A549 (cell line): ENCODE data around the gene CDK14. TPM values are rescaled to one million over a fixed set of nuclear protein-coding genes. Genes with fewer than 3 reads are reported as not detected.
A peak's percentile ranks its signal among the peaks of the same experiment; 100 is the strongest.

Experiments
- ATAC-seq, 2 experiments: fragments of 200-7000 bp in 1 of 2; fragments of >200 bp in 1 of 2; cut with Nextera tagmentation in 1 of 2; cut with Tn5 transposase in 1 of 2; 3 replicates each; pipeline versions ENCODE4 v1.8.0 to v1.9.1; 2018 to 2020; ENCODE audit warnings: mild to moderate bottlenecking in 1 of 2, moderate library complexity in 1 of 2
- CTCF ChIA-PET: fragments of 300-600 bp; sonication (Branson Sonifier 250); formaldehyde crosslinking; extraction: SDS; loops from one replicate; lab custom pipeline; 2021; ENCODE audit warnings: antibody characterized with exemption, inconsistent platforms; lab: Yijun Ruan, JAX
- POLR2A ChIA-PET: fragments of 350-600 bp; formaldehyde crosslinking; extraction: SDS; loops from one replicate; lab custom pipeline; 2021; ENCODE audit warnings: antibody characterized with exemption, inconsistent platforms; lab: Yijun Ruan, JAX
- DNase-seq, 2 experiments: peaks; one replicate each; pipeline versions ENCODE4 v3.0.0 to v3.0.0-alpha.2; 2011 to 2016; ENCODE audit warnings: low read depth in 1 of 2, low spot score in 1 of 2
- FAIRE-seq: peaks from 2 replicates; lab custom pipeline; 2011; peaks lifted over from hg19 to GRCh38; lab: Jason Lieb, UNC
- H3K27ac ChIP-seq, 2 experiments: fragments of >200 bp; sonication (Bioruptor Twin); formaldehyde crosslinking; 3 replicates each; pipeline ENCODE4 v1.5.1; 2016 to 2017
- H3K4me1 ChIP-seq: fragments of >200 bp; sonication (Bioruptor Twin); formaldehyde crosslinking; 3 replicates; pipeline ENCODE4 v1.6.1; 2016
- H3K4me2 ChIP-seq: fragments of >200 bp; sonication (Bioruptor Twin); formaldehyde crosslinking; 3 replicates; pipeline ENCODE4 v1.6.1; 2016
- H3K4me3 ChIP-seq: fragments of >200 bp; sonication (Bioruptor Twin); formaldehyde crosslinking; 3 replicates; pipeline ENCODE4 v1.5.1; 2016
- H3K9me3 ChIP-seq: fragments of >200 bp; sonication (Bioruptor Twin); formaldehyde crosslinking; 3 replicates; pipeline ENCODE4 v1.6.1; 2016
- CBX2 ChIP-seq: fragments of 200-600 bp; sonication (generic); IDR thresholded peaks from 2 replicates; pipeline ENCODE4 v1.6.1; 2016; ENCODE audit warnings: low read depth, mild to moderate bottlenecking, borderline replicate concordance
- CBX8 ChIP-seq: fragments of 200-600 bp; sonication (generic); IDR thresholded peaks from 2 replicates; pipeline ENCODE4 v1.6.1; 2016
- CHD4 ChIP-seq: fragments of 200-600 bp; sonication (generic); IDR thresholded peaks from 2 replicates; pipeline ENCODE4 v1.6.1; 2016; ENCODE audit warnings: antibody characterized with exemption, mild to moderate bottlenecking, borderline replicate concordance
- EHMT2 ChIP-seq: fragments of 200-600 bp; sonication (generic); IDR thresholded peaks from 2 replicates; pipeline ENCODE4 v1.6.1; 2016; ENCODE audit warnings: antibody characterized with exemption, low read depth, mild to moderate bottlenecking, moderate library complexity
- EP300 ChIP-seq, 2 experiments: fragments of >200 bp; sonication (Bioruptor Twin); formaldehyde crosslinking; IDR thresholded peaks; 2 replicates in 1 of 2; 3 replicates in 1 of 2; pipeline ENCODE4 v1.6.1; 2016 to 2017
- FOSB ChIP-seq: fragments of 250-450 bp; sonication (Bioruptor Pico); IDR thresholded peaks from 2 replicates; pipeline ENCODE4 v1.5.0; 2020; ENCODE audit warnings: mild to moderate bottlenecking, moderate library complexity
- FOSL2 ChIP-seq, 2 experiments: fragments of 450-650 bp in 1 of 2; fragments of >200 bp in 1 of 2; sonication (Bioruptor Twin) in 1 of 2; formaldehyde crosslinking; IDR thresholded peaks; 2 replicates each; pipeline versions ENCODE4 v1.5.0 to v1.6.1; 2016 to 2020; ENCODE audit warnings: mild to moderate bottlenecking in 1 of 2, moderate library complexity in 1 of 2
- GATA3 ChIP-seq: IDR thresholded peaks from 2 replicates; pipeline ENCODE4 v1.6.1; 2012; ENCODE audit warnings: borderline replicate concordance
- HDAC2 ChIP-seq: fragments of 200-600 bp; sonication (generic); IDR thresholded peaks from 2 replicates; pipeline ENCODE4 v1.6.1; 2016
- HEYL ChIP-seq: fragments of 250-450 bp; sonication (Bioruptor Pico); IDR thresholded peaks from 2 replicates; pipeline ENCODE4 v1.8.0; 2021; ENCODE audit warnings: mild to moderate bottlenecking, moderate library complexity
- HOXA7 ChIP-seq: fragments of 250-450 bp; sonication (Bioruptor Pico); IDR thresholded peaks from 2 replicates; pipeline ENCODE4 v1.5.0; 2020; ENCODE audit warnings: mild to moderate bottlenecking, moderate library complexity
- HOXB13 ChIP-seq: fragments of 250-450 bp; sonication (Bioruptor Pico); IDR thresholded peaks from 2 replicates; pipeline ENCODE4 v1.5.0; 2020; ENCODE audit warnings: low read depth, mild to moderate bottlenecking, moderate library complexity
- HOXB5 ChIP-seq: fragments of 250-450 bp; sonication (Bioruptor Pico); IDR thresholded peaks from 2 replicates; pipeline ENCODE4 v1.5.0; 2020; ENCODE audit warnings: mild to moderate bottlenecking, moderate library complexity
- JUNB ChIP-seq: fragments of >200 bp; sonication (Bioruptor Twin); formaldehyde crosslinking; IDR thresholded peaks from 2 replicates; pipeline ENCODE4 v1.6.1; 2016
- KDM1A ChIP-seq: fragments of 200-600 bp; sonication (generic); IDR thresholded peaks from 2 replicates; pipeline ENCODE4 v1.6.1; 2016; ENCODE audit warnings: low read depth, mild to moderate bottlenecking
- KDM5A ChIP-seq: fragments of 200-600 bp; sonication (generic); IDR thresholded peaks from 2 replicates; pipeline ENCODE4 v1.6.1; 2016; ENCODE audit warnings: antibody characterized with exemption, mild to moderate bottlenecking
- MAFK ChIP-seq: fragments of 450-650 bp; IDR thresholded peaks from 2 replicates; pipeline ENCODE4 v1.6.1; 2014; ENCODE audit not compliant: partially characterized antibody
- MAZ ChIP-seq: fragments of 150-350 bp; IDR thresholded peaks from 2 replicates; pipeline ENCODE4 v1.6.1; 2014; ENCODE audit warnings: antibody characterized with exemption, low read depth, low read length, borderline replicate concordance
- POLR2A ChIP-seq: IDR thresholded peaks from 2 replicates; pipeline ENCODE4 v1.6.1; 2012; ENCODE audit warnings: mild to moderate bottlenecking, low read length
- RARB ChIP-seq: fragments of 250-450 bp; sonication (Bioruptor Pico); IDR thresholded peaks from 2 replicates; pipeline ENCODE4 v1.8.0; 2021; ENCODE audit warnings: mild to moderate bottlenecking, moderate library complexity
- RFX5 ChIP-seq: fragments of 450-650 bp; IDR thresholded peaks from 2 replicates; pipeline ENCODE4 v1.7.1; 2014; ENCODE audit warnings: antibody characterized with exemption, mild to moderate bottlenecking, moderate library complexity
- SMC3 ChIP-seq: fragments of >200 bp; sonication (Bioruptor Twin); formaldehyde crosslinking; IDR thresholded peaks from 3 replicates; pipeline ENCODE4 v1.6.1; 2018; ENCODE audit warnings: inconsistent platforms
- ZFP36 ChIP-seq: fragments of 450-650 bp; IDR thresholded peaks from 2 replicates; pipeline ENCODE4 v1.6.1; 2014; ENCODE audit warnings: borderline replicate concordance; ENCODE audit not compliant: partially characterized antibody
- WGBS: methylation state at CpG from one replicate; pipeline ENCODE4 v1.1.6; 2017; ENCODE audit errors: missing lambda C conversion rate; 5-methylcytosine and 5-hydroxymethylcytosine counted together
- polyA plus RNA-seq, 4 experiments: library from polyadenylated mRNA; depleted of rRNA in 3 of 4; stranded (reverse); fragments of >200 nt; fragmentation: RNase III in 1 of 4; extraction: RNeasy Plus Mini Kit Qiagen cat#74134 plus additional on column Dnase treatment in 1 of 4; gene quantifications; 2 replicates in 3 of 4; 3 replicates in 1 of 4; pipeline ENCODE4 v1.2.3, GENCODE V29; 2011 to 2017
- TF ChIP-seq, protein P1 (sequence below): fragments of 250-450 bp; sonication (Bioruptor Pico); IDR thresholded peaks from 2 replicates; pipeline ENCODE4 v1.5.0; 2020; ENCODE audit warnings: low read depth, mild to moderate bottlenecking, moderate library complexity
- TF ChIP-seq, protein P2 (sequence below): fragments of 450-650 bp; IDR thresholded peaks from 2 replicates; pipeline ENCODE4 v1.6.1; 2014; ENCODE audit warnings: antibody characterized with exemption
- TF ChIP-seq, protein P3 (sequence below): fragments of 150-350 bp; IDR thresholded peaks from 2 replicates; pipeline ENCODE4 v1.6.1; 2014; ENCODE audit warnings: low read depth, mild to moderate bottlenecking, low read length
- TF ChIP-seq, protein P4 (sequence below): IDR thresholded peaks from 2 replicates; pipeline ENCODE4 v1.6.1; 2012

Gene CDK14
- polyA plus RNA-seq, 2 of the 4 experiments (the other 2 are of a cell fraction): 0.21 to 0.23 TPM

DNA sequence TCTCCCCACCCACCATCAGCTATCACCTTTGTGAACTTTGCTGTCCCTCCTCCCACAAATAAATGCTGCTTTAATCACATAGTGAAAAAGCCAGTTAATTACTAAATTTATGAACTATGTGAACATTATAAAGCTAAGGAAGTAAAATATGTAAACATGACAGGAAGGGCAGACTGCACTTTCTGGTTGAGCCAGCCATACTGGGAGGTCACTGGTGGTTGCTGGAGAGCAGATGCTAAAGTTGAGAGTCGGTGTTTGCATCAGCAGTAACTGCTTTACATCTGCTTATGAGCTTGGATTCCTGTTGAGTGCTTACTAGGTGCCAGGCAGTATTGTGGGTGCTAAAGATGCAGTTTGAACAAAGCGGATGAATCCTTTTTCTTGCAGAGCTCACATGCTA is 458.3 kb downstream of the CDK14 start:
- TF ChIP-seq HOXB5 (CRISPR knock-in tag) (no peak), HEYL (CRISPR knock-in tag) (no peak), HOXB13 (CRISPR knock-in tag) (no peak)
- TF ChIP-seq, protein P1, sequence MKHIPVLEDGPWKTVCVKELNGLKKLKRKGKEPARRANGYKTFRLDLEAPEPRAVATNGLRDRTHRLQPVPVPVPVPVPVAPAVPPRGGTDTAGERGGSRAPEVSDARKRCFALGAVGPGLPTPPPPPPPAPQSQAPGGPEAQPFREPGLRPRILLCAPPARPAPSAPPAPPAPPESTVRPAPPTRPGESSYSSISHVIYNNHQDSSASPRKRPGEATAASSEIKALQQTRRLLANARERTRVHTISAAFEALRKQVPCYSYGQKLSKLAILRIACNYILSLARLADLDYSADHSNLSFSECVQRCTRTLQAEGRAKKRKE: no peak
- TF ChIP-seq, all 56 proteins: peak for 0
- POLR2A ChIA-PET: no interaction called here
- ATAC-seq (no peak), FAIRE-seq (no peak), DNase-seq (no peak)
- CTCF ChIA-PET: interaction anchor here (1.3 kb wide), 1 partner anchor 14 kb away, joined by 3 read pairs; no protein-coding TSS in a partner anchor
- H3K27ac ChIP-seq: no peak overlapping the region
- no peak overlapping the region for H3K4me2 ChIP-seq
- no peaks in the 10 kb centered on the region for H3K4me1 ChIP-seq
- no peak overlapping the region for H3K4me3 ChIP-seq
- 40% methylated on average over 2 of the region's 2 CpGs for WGBS
- no peaks in the 10 kb centered on the region for H3K9me3 ChIP-seq

DNA sequence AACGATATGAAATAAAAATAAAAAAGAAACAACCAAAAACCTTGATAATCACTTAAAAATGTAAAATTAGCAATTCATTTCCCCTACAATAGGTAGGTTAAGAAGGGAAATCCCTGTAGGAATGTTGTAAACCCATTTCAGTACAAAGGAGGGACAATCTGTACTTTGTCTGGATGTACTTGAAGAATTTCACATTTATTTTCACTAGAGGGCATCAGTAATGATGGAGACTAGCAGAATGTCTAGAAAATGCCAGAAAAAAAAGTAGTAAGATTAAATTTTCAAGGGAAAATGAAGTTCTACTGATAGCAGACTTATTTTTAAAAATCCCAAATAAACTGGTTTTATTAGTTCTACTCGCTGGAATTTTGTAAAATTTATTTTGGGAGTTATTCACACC is 459.1 kb downstream of the CDK14 start:
- no peak overlapping the region for H3K4me2 ChIP-seq
- DNase-seq: no peak
- H3K4me1 ChIP-seq: no peaks in the 10 kb centered on the region
- POLR2A ChIA-PET: no interaction called here
- no peaks in the 10 kb centered on the region for H3K9me3 ChIP-seq
- no peak overlapping the region for H3K4me3 ChIP-seq
- H3K27ac ChIP-seq: no peak overlapping the region
- peak in 1 of 2 experiments; percentile 31; a peak in 1 of 6 replicates for ATAC-seq
- FAIRE-seq: no peak
- CTCF ChIA-PET: no interaction called here
- 4% methylated on average over 2 of the region's 2 CpGs for WGBS
- TF ChIP-seq SMC3 (no peak), HOXB5 (CRISPR knock-in tag) (no peak), KDM5A (no peak), JUNB (no peak), EP300 (IDR thresholded peaks at IDR 0.05) (no peak)

DNA sequence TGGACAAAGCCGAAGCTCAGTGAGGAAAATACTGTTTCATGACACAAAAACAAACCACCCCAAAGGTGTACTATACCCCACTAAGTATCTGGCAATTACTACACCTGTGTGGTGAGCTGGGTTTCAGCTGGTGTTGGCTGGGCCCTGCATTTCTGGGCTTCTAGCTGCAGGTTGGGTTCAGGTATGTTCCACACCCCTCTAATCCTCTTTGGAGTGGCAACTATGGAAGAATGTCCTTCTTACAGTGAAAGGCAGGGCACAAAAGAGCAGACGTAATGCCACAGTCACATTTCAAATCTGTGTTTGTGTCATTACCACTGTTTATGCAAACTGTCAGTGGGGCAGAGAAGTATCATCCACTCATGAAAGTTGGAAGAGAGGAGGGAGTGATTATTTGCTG is 466.6 kb downstream of the CDK14 start:
- no peak overlapping the region for H3K4me3 ChIP-seq
- ATAC-seq (no peak), DNase-seq (no peak), FAIRE-seq (no peak)
- TF ChIP-seq EHMT2: no peak
- TF ChIP-seq FOSB: no peak
- no peak for TF ChIP-seq MAFK
- no peaks in the 10 kb centered on the region for H3K9me3 ChIP-seq
- H3K27ac ChIP-seq: no peak overlapping the region
- no peak overlapping the region for H3K4me2 ChIP-seq
- CTCF ChIA-PET: no interaction called here
- WGBS: 8% methylated on average over 2 of the region's 2 CpGs
- POLR2A ChIA-PET: no interaction called here
- H3K4me1 ChIP-seq: no peaks in the 10 kb centered on the region

DNA sequence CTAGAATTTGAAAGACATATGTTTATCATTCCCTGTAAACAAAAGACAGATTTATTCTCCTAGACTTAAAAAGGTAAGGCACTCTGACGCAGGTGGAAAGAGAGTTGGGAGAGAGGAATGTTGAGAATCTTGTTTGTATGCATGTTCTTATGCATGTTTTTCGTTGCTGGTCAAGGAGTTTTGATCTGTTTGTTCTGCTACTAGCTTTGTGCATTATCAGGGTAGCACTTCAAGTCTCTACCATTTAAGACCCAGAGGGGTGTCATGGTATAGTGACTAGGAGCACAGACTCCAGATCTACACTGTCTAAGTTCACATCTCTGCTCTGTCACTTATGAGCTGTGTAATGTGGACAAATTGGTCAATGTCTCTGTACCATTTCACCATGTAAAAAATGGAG is 467.9 kb downstream of the CDK14 start:
- Histone ChIP-seq H3K4me3 (no peak overlapping the region), H3K4me2 (no peak overlapping the region), H3K4me1 (no peaks in the 10 kb centered on the region), H3K27ac (no peak overlapping the region), H3K9me3 (no peaks in the 10 kb centered on the region)
- no peak for ATAC-seq
- no peak for FAIRE-seq
- POLR2A ChIA-PET: no interaction called here
- DNase-seq: no peak
- CTCF ChIA-PET: no interaction called here
- 6% methylated on average over 2 of the region's 2 CpGs for WGBS
- TF ChIP-seq, protein P2, sequence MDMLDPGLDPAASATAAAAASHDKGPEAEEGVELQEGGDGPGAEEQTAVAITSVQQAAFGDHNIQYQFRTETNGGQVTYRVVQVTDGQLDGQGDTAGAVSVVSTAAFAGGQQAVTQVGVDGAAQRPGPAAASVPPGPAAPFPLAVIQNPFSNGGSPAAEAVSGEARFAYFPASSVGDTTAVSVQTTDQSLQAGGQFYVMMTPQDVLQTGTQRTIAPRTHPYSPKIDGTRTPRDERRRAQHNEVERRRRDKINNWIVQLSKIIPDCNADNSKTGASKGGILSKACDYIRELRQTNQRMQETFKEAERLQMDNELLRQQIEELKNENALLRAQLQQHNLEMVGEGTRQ: no peak
- TF ChIP-seq KDM1A (no peak), CHD4 (no peak), FOSL2 (IDR thresholded peaks at IDR 0.05) (no peak), FOSL2 (CRISPR knock-in tag; IDR thresholded peaks at IDR 0.05) (no peak), HDAC2 (no peak), ZFP36 (no peak), HEYL (CRISPR knock-in tag) (no peak), HOXA7 (no peak), MAZ (no peak), GATA3 (no peak), POLR2A (no peak), RARB (CRISPR knock-in tag) (no peak), CBX8 (no peak), RFX5 (no peak), CBX2 (no peak)
- TF ChIP-seq, protein P3, sequence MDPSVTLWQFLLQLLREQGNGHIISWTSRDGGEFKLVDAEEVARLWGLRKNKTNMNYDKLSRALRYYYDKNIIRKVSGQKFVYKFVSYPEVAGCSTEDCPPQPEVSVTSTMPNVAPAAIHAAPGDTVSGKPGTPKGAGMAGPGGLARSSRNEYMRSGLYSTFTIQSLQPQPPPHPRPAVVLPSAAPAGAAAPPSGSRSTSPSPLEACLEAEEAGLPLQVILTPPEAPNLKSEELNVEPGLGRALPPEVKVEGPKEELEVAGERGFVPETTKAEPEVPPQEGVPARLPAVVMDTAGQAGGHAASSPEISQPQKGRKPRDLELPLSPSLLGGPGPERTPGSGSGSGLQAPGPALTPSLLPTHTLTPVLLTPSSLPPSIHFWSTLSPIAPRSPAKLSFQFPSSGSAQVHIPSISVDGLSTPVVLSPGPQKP: no peak
- TF ChIP-seq, protein P4, sequence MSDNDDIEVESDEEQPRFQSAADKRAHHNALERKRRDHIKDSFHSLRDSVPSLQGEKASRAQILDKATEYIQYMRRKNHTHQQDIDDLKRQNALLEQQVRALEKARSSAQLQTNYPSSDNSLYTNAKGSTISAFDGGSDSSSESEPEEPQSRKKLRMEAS: no peak
